Endometrial microvascular endothelial cells (primary cell): ENCODE results near the gene NHP2. TPM values are rescaled to one million over a fixed set of nuclear protein-coding genes. Genes with fewer than 3 reads are reported as not detected.

Experiments
- in situ Hi-C: cut with HindIII; loops from 2 replicates; pipeline ENCODE4 v1.10.0; 2017; ENCODE audit warnings: low sequenced_read_pairs, low pct_unique_long_range_greater_than_20kb; ENCODE audit errors: inconsistent ontology term
- total RNA-seq: library from RNA; depleted of rRNA; stranded (reverse); fragments of >200 nt; gene quantifications from one replicate; pipeline ENCODE4 v1.2.3, GENCODE V29; 2015; ENCODE audit errors: inconsistent ontology term

NHP2 gene
- total RNA-seq, 1 donor from 2014 or later: 813 TPM

DNA sequence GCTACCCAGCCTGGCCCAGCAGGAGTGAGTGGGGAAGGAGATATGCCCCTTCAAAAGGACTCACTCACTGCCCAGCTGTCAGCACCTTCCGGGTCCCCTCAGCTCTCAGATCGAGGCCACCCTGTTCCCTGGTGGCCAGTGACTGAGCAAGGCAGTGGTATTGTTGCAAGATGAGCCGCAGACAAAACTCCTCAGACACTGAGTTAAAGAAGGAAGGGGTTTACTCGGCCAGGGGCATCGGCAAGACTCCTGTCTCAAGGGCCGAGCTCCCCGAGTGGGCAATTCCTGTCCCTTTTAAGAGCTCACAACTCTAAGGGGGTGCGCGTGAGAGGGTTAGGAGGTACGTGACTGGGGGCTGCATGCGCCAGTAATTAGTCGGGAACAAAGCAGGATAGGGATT, 50.1 kb downstream of the NHP2 start:
- in situ Hi-C loops: no loop called here

Other genes starting within 250 kb of the NHP2 start
- not detected for gene PROP1, start 157.6 kb downstream of the NHP2 start, total RNA-seq
- 11.2 TPM for gene N4BP3, start 40.4 kb downstream of the NHP2 start, total RNA-seq
- 21.2 TPM for gene RMND5B, start 22.9 kb downstream of the NHP2 start, total RNA-seq
- not detected for gene GMCL2, start 33.5 kb upstream of the NHP2 start, total RNA-seq
- 169 TPM for gene HNRNPAB, start 50.6 kb upstream of the NHP2 start, total RNA-seq
- 23.1 TPM for gene PHYKPL, start 78.9 kb upstream of the NHP2 start, total RNA-seq